Activated naive CD8-positive, alpha-beta T cell treated with anti-CD3 and anti-CD28 coated beads, Interleukin-2, amount 50 U/mL, for 24 hours (primary cell): ENCODE measurements around the gene GPR137.
A peak's percentile ranks its signal among the peaks of the same experiment; 100 is the strongest.

Experiments used
- ATAC-seq: fragments of 150-1000 bp; cut with Tn5 transposase; one replicate; pipeline ENCODE4 v1.10.0; 2021
- DNase-seq: peaks from one replicate; pipeline ENCODE4 v3.0.0; 2021
- H3K27ac Mint-ChIP-seq: one replicate; pipeline ENCODE4 v1.8.0; 2021; ENCODE audit warnings: mild to moderate bottlenecking, mixed read lengths
- H3K27me3 Mint-ChIP-seq: one replicate; pipeline ENCODE4 v1.8.0; 2021; ENCODE audit warnings: mixed read lengths
- H3K36me3 Mint-ChIP-seq: one replicate; pipeline ENCODE4 v1.8.0; 2021; ENCODE audit warnings: low read depth, mixed read lengths
- H3K4me1 Mint-ChIP-seq: one replicate; pipeline ENCODE4 v1.8.0; 2021; ENCODE audit warnings: mixed read lengths
- H3K4me3 Mint-ChIP-seq: one replicate; pipeline ENCODE4 v1.8.0; 2021; ENCODE audit warnings: mild to moderate bottlenecking, moderate library complexity, mixed read lengths
- H3K9me3 Mint-ChIP-seq: one replicate; pipeline ENCODE4 v1.8.0; 2021; ENCODE audit warnings: mixed read lengths

The GPR137 gene

DNA sequence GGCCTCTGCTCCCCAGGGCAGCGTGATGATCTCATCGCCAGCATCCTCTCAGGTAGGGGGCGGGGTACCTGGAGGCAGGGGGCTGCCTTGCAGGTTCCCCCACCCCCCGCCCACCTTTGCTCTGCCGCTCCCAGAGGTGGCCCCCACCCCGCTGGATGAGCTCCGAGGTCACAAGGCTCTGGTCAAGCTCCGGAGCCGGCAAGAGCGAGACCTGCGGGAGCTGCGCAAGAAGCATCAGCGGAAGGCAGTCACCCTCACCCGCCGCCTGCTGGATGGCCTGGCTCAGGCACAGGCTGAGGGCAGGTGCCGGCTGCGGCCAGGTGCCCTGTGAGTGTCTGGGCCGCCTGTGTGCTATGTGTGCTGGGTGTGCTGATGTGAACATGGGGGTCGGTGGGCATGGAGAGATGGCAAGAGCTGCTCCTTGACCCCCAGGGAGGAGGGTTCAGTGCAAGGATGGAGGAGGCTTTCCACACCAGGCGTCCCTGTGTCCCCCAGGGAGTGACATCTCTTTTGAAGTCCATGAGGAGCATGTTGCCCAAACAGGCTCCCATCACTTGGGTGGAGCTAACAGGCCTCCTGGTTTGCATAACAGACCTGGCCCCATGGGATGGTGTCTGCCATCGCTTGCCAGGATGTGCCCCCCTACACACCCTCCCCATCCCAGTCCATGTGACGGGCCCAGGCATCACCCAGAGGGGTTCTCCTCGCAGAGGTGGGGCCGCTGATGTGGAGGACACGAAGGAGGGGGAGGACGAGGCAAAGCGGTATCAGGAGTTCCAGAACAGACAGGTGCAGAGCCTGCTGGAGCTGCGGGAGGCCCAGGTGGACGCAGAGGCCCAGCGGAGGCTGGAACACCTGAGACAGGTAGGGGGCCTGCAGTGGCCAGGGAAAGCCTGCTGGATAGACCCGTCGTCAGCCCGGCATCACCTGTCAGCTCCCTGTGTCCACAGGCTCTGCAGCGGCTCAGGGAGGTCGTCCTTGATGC lies 20.2 kb upstream of the GPR137 start:
- Mint-ChIP-seq H3K9me3 (no peaks in the 10 kb centered on the region), H3K27ac (no peak overlapping the region)
- ATAC-seq = no peak

DNA sequence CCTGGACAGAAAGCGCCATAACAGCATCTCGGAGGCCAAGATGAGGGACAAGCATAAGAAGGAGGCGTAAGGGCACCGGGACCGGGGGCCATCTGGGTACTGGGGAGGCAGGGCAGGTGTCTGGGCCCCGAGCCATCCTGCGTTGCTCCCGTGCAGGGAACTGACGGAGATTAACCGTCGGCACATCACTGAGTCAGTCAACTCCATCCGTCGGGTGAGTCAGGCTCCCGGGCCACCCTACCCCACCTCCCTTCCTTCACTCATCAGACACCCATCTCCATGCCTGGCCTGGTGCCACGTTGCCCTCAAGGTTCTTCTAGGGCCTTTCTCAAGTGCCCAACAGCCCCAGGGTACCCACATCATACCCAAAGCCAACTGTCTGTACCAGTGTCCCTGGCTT lies 19.3 kb upstream of the GPR137 start:
- Mint-ChIP-seq H3K27me3 (no peaks in the 10 kb centered on the region), H3K4me3 (no peak overlapping the region), H3K4me1 (peaks cover 21% of the 10 kb centered on the region), H3K27ac (no peak overlapping the region), H3K9me3 (no peaks in the 10 kb centered on the region), H3K36me3 (peaks cover 9% of the 10 kb centered on the region)
- ATAC-seq (no peak), DNase-seq (no peak)

More for the DNA sequence above, 20.2 kb upstream of the GPR137 start:
- DNase-seq = no peak
- H3K27me3 Mint-ChIP-seq = no peaks in the 10 kb centered on the region
- H3K4me3 Mint-ChIP-seq = no peak overlapping the region
- H3K4me1 Mint-ChIP-seq = peaks cover 20% of the 10 kb centered on the region
- peaks cover 9% of the 10 kb centered on the region for H3K36me3 Mint-ChIP-seq

DNA sequence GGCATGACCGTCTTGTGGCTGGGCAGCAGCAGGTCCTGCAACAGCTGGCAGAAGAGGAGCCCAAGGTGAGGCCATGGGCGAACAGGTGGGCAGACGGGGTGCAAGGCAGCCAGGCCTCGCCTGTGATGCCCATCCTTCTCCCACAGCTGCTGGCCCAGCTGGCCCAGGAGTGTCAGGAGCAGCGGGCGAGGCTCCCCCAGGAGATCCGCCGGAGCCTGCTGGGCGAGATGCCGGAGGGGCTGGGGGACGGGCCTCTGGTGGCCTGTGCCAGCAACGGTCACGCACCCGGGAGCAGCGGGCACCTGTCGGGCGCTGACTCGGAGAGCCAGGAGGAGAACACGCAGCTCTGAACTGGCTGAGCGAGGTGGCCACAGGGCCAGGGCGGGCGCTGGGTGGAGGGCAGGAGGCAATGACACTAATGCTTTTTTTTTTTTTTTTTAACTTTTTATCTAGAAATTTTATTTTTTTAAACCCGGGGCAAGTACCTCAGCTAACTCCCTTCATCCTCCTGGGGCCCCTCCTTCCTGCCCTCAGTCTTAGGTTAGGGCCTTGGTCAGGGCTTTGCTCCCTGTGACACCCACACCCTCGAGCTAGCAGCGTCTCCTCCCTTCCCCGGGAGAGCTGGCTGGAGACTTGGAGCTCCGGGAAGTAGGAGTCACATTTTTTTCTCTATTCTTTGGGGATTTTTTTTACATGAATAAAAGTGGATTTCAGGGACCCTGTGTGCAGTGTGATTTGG lies 18.3 kb upstream of the GPR137 start:
- Mint-ChIP-seq H3K27ac (peak overlapping the region; percentile 46), H3K36me3 (peaks cover 9% of the 10 kb centered on the region), H3K4me3 (peak overlapping the region; percentile 98), H3K9me3 (no peaks in the 10 kb centered on the region), H3K27me3 (no peaks in the 10 kb centered on the region), H3K4me1 (peaks cover 27% of the 10 kb centered on the region)
- DNase-seq = no peak
- ATAC-seq = no peak

DNA sequence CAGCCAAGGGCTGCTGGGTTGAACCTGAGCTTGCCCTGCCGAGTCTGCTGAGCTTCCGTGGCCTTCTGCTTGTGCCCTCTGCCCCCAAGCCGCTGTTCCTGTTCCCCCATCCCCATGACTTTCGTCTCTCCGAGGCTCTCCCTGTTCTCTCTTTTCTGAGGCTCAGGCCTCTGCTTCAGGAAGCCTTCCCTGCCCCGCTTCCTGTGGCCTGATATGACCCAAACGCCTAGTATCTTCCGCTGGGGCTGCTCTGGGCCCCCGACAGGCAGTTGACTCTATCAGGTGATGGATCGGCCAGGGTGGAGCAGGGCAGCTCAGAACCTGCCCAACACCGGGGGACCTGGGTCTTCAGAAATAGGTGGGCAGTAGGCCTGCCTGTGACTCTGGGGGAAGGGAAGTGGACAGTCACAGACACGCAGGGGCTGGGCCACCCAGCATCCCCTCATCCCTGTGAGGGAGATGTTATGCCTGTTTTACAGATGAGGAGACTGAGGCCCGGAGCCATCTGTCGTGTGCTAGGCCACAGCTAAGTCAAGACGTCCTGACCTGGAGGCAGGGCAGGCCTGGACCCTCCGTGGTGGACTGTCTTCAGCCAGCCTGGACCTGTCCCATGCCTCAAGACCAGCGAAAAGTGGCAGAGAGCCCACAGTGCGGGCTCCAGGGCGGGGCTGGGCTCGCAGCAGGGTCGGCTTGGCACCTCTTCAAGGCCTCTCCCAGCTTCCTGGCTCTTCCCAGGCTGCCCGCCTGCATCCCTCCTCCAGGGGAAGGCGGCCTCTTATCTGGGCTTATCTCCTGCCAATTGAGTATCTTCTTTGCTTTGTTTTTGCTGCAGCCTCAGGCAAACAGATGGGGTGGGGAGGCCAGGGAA lies 17.4 kb upstream of the GPR137 start:
- no peak for DNase-seq

DNA sequence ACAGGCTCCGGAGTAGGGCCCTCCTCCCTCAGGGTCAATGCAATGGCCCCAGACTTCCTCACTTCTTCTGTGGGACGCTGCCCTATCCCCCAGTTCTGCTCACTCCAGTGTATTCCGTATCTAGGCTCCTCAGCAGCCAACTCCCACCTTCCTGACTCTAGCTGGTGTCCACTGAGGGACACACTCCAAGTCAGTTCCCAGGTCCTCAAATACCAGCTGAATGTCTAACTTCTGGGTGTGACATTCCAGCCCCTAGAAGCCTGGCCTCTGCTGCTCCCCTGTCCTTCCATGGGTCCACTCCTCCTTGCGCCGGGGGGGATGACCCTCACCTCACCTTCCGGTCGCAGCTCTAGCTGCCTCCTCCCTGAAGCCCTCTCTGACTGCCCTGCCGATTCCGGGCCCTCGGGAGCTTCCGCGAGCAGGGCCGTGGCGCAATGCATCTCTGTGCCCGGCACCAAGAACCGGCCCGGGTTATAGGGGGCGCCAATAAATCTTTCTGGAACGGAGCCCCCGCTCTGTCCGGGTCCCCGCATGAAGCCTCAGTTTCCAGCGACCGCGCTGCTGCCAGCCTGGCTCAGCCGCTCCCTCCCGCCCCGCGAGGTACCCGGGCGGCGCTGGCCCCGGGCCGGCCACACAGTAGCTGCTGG lies 16.6 kb upstream of the GPR137 start:
- peaks cover 28% of the 10 kb centered on the region for H3K4me1 Mint-ChIP-seq
- H3K4me3 Mint-ChIP-seq = peak overlapping the region; percentile 98
- no peaks in the 10 kb centered on the region for H3K9me3 Mint-ChIP-seq
- ATAC-seq (peak; percentile 9), DNase-seq (peak; percentile 60)
- H3K27ac Mint-ChIP-seq = peak overlapping the region; percentile 91
- peaks cover 9% of the 10 kb centered on the region for H3K36me3 Mint-ChIP-seq
- H3K27me3 Mint-ChIP-seq = no peaks in the 10 kb centered on the region

More for the DNA sequence above, 17.4 kb upstream of the GPR137 start:
- Mint-ChIP-seq H3K9me3 (no peaks in the 10 kb centered on the region), H3K4me3 (peak overlapping the region; percentile 98), H3K36me3 (peaks cover 9% of the 10 kb centered on the region), H3K27ac (peak overlapping the region; percentile 91), H3K4me1 (peaks cover 28% of the 10 kb centered on the region), H3K27me3 (no peaks in the 10 kb centered on the region)
- ATAC-seq = no peak

DNA sequence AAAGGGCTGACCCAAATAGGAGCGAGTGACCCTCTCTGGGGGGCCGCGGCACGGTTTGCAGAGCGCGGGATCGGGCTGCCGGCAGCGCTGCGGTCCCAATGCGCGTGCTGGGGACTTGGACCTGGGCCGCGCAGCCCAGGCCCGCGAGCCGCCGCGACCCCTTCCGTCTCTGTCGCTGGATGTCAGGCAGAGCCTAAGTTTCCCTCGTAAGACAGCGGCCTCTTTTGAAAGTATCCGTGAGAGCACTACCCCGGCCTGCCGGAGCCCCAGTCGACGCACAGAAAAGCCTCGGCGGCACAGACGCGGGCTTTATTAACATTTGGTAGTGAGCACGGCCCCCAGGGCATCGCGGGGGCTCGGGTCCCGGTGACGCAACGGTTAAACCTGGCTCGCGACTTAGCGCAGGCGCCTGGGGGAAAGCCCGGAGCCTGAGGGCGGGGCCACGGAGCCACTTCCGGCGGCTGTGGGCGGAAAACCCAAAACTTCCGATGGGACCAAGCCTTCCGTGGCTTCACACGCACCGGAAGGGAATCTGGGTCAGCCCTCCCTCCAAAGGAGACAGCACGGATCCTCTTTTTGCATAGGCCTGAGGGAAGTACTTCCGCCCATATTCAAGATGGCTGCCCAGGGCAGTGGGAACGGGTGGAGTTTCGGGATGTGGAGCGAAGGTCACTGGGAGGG lies 16.0 kb upstream of the GPR137 start:
- ATAC-seq (peak; percentile 86), DNase-seq (peak; percentile 99)
- Mint-ChIP-seq H3K4me3 (peak overlapping the region; percentile 98), H3K27me3 (no peaks in the 10 kb centered on the region), H3K9me3 (no peaks in the 10 kb centered on the region), H3K27ac (peak overlapping the region; percentile 96), H3K4me1 (peaks cover 28% of the 10 kb centered on the region), H3K36me3 (peaks cover 9% of the 10 kb centered on the region)

DNA sequence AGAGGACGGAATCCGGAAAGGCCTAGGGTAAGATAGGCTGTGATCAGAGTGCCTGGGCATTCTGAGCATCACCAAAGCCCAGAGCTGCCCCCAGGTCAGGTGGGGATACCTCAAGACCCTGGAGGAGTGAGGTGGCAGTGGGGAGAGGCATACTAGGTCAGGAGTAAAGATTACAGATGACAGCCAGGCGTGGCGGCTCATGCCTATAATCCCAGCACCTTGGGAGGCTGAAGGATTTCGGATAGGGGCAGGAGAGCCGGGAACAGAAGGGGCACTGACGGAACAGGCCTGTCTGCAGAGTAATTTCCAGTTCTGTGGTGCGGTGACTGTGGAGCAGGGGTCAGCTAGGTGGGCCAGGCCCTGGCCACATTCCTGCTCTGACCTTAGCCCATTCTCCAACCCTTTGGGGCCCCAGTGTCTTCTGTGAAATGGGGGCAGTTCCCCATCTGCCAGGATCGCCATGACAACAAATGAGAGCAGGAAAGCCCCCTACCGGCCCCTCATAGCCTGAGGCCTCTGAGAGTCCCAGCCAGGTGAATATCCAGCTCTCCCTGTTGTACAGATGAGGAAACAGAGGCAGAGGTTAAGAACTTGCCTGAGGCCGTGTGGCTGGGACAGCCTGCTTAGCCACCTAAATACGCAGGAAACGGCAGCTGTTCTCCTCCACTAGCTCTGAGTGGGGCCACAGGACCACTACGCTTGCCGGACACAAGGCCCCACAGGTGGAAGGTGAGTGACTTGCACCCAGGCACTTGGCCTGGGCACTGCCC lies 10.4 kb upstream of the GPR137 start:
- H3K27ac Mint-ChIP-seq = no peak overlapping the region
- no peaks in the 10 kb centered on the region for H3K9me3 Mint-ChIP-seq

DNA sequence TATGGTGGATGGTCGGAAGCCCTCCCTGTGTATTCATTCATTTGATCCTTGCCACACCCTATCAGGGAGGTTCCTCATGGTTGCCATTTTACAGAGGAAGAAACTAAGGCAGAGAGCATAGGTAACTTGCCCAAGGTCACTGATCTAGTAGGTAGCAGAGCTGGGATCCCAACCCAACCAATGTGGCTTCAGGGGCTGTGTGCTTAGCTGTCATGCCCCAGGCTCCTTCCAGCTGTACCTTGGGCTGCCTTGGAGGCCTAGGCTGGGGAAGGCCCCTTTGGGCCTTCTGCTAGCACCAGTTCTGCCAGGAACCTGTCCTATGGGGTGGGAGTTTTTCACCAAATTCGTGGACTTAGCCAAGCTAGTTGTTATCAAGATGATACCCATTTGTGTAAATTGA lies 9.8 kb upstream of the GPR137 start:
- no peak for ATAC-seq
- H3K36me3 Mint-ChIP-seq = no peaks in the 10 kb centered on the region
- peaks cover 8% of the 10 kb centered on the region for H3K4me1 Mint-ChIP-seq
- no peaks in the 10 kb centered on the region for H3K27me3 Mint-ChIP-seq
- H3K27ac Mint-ChIP-seq = no peak overlapping the region
- H3K4me3 Mint-ChIP-seq = no peak overlapping the region
- no peak for DNase-seq
- no peaks in the 10 kb centered on the region for H3K9me3 Mint-ChIP-seq

More for the DNA sequence above, 10.4 kb upstream of the GPR137 start:
- DNase-seq = no peak
- Mint-ChIP-seq H3K36me3 (peaks cover 2% of the 10 kb centered on the region), H3K4me3 (no peak overlapping the region), H3K4me1 (peaks cover 10% of the 10 kb centered on the region), H3K27me3 (no peaks in the 10 kb centered on the region)
- ATAC-seq = no peak

DNA sequence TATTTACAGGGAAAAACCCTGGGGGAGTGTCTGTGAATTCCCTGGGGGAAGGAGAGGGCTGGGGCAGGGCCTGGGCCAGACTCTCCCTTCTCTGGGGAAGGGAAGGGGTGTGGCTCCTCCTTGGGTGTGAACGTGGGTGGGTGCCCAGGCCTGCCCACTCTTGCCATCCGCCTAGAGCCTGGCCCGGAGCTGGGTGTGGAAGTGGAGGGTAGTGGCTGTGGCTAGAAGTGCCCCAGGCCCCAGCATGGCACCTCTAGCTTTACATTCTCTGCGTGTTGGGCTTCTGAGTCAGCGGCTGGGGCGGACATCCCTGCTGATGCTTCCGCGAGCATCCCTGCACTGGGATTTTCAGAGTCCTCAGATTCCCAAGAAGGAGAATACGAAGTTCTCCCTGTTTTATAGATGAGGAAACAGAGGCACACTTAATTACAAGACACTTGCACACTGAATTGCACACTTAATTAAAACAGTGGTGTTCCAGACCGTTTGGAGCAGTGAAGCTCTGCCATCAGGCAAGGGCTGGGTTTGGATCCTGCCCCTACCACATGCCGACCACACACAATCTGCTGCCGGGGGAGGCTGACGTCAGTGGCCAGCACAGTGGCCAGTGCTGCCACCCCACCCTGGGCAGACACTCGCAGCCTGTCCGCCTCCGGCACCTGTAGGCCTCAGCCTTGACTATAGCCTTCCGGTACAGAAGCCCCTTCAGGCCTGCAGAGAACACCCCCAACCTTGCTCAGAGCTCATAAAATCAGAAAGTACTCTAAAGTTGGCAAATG lies 8.8 kb upstream of the GPR137 start:
- H3K4me3 Mint-ChIP-seq = no peak overlapping the region
- ATAC-seq (no peak), DNase-seq (no peak)
- peaks cover 4% of the 10 kb centered on the region for H3K36me3 Mint-ChIP-seq
- no peak overlapping the region for H3K27ac Mint-ChIP-seq
- H3K9me3 Mint-ChIP-seq = no peaks in the 10 kb centered on the region
- H3K4me1 Mint-ChIP-seq = peaks cover 6% of the 10 kb centered on the region
- no peaks in the 10 kb centered on the region for H3K27me3 Mint-ChIP-seq

DNA sequence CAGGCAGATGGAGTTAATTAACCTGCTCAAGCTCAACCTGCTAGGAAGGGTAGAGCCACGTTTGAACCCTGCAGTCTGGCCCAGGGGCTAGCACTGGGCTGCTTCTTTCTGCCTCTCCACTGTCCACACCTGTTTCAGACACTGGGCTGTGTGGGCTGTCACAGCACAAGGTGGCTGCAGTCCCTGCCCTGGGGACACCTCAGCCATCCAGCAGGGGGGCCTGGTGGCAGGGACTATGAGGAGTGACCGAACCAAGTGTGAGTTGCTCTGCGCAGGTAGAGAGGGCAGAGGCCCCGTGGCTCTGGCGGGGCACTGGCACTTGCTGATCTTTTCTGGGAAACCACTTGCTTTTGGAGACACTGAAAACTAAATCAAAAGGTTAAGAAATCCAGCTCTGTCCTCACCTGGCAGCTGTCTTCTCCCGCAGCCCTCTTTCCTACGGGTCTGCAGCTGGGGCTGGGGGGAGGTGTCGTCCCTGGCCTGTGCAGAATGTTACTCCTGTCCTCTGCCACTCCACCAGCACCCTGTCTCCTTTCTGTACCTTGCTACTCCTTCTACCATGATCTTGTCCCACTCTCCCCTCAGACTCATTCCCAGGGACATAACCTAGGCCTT lies 7.0 kb upstream of the GPR137 start:
- H3K4me1 Mint-ChIP-seq = peaks cover 4% of the 10 kb centered on the region
- no peak overlapping the region for H3K27ac Mint-ChIP-seq
- DNase-seq (no peak), ATAC-seq (no peak)
- no peak overlapping the region for H3K4me3 Mint-ChIP-seq
- H3K27me3 Mint-ChIP-seq = no peaks in the 10 kb centered on the region
- no peaks in the 10 kb centered on the region for H3K9me3 Mint-ChIP-seq
- peaks cover 9% of the 10 kb centered on the region for H3K36me3 Mint-ChIP-seq

DNA sequence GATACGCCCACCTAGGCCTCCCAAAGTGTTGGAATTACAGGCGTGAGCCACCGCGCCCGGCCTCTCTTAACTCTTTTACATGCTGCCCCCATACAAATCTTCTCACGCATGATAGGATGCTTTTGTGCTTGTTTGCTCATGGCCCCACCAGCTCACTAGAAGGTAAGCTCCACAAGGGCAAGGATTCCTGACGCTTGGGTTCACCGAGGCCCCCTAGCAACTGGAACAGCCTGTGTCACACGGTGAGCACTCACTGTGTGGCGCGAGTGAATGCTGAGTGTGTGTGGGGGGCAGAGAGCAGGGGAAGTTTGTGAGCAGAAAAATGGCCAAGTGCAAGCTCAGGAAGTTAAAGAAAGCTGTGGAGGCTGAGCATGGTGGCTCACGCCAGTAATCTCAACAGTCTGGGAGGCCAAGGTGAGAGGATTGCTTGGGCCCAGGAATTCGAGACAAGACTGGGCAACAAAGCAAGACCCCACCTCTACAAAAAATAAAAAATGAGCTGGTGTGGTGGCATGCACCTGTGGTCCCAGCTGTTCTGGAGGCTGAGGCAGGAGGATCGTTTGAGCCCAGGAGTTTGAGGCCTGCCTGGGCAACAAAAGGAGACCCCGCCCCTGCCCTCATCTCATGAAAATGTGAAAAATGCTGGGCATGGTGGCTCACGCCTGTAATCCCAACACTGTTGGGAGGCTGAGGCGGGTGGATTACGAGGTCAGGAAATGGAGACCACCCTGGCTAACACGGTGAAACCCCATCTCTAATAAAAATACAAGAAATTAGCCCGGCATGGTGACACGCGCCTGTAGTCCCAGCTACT lies 3.5 kb upstream of the GPR137 start:
- Mint-ChIP-seq H3K36me3 (peaks cover 9% of the 10 kb centered on the region), H3K27ac (peak overlapping the region; percentile 65), H3K4me3 (no peak overlapping the region), H3K27me3 (no peaks in the 10 kb centered on the region), H3K4me1 (peaks cover 17% of the 10 kb centered on the region), H3K9me3 (no peaks in the 10 kb centered on the region)
- ATAC-seq (no peak), DNase-seq (no peak)
